ENCODE data around the gene CYTH4. TPM values are rescaled to one million over a fixed set of nuclear protein-coding genes. Genes with fewer than 3 reads are reported as not detected.

CYTH4 gene
- total and polyA plus RNA-seq, 2 of the 13 experiments (the other 11 are each of a cell fraction or from before 2014, with no cell fraction given), result not detected

DNA sequence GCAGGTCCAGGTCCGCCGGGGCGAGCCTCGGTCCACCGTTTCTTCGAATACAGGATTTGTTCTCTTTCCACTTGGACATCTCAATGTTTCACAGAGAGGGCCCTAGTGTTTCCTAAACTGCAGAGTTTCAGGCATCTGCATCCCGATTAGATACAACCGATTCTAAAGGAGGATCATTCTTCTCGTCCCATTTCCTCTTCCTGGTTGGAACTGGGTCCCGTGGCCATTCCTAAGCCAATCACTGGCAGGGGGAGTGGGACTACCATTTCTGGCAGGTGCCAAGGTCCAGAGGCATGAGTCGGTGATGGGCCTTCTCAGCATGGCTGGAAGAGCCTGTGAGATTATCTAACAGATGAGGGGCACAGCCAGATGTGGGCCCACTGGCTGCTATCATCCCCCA, 76.1 kb downstream of the CYTH4 start:
- Histone ChIP-seq H2AFZ (ENCODE audit: low read length) (no peak overlapping the region), H3K27me3 (ENCODE audit: control insufficient read depth in 1 of 2, insufficient read depth in 2 of 2, low read length in 2 of 2) (peaks cover 5 to 66% of the 10 kb centered on the region in 2 experiments; a peak in 4 of 5 replicates), H4K20me1 (ENCODE audit: insufficient read depth, low read length) (no peaks in the 10 kb centered on the region), H3K9ac (ENCODE audit: insufficient read depth, low read depth, low read length) (no peak overlapping the region), H3K79me2 (ENCODE audit: insufficient read depth, low read length) (no peaks in the 10 kb centered on the region), H3K4me1 (ENCODE audit: insufficient read depth, low read length) (no peaks in the 10 kb centered on the region), H3K36me3 (replicated peaks in 1 of 2; ENCODE audit: control insufficient read depth in 1 of 2, insufficient read depth in 2 of 2, low read length in 2 of 2) (no peaks in the 10 kb centered on the region), H3K9me3 (ENCODE audit: low read length) (no peaks in the 10 kb centered on the region), H3K27ac (ENCODE audit: extremely low read length, insufficient read depth, low read length) (no peak overlapping the region), H3K4me2 (ENCODE audit: low read depth, low read length) (no peak overlapping the region), H3K4me3 (replicated peaks in 1 of 3; ENCODE audit: insufficient read depth in 1 of 3, low read depth in 2 of 3, low read length in 3 of 3) (no peak overlapping the region)
- TF ChIP-seq ZFP36 (IDR thresholded peaks at IDR 0.05; ENCODE audit: borderline replicate concordance, low read depth, low read length, partially characterized antibody), result no peak
- TF ChIP-seq SP140L (CRISPR knock-in tag; IDR thresholded peaks at IDR 0.05; ENCODE audit: borderline replicate concordance), result no peak
- TF ChIP-seq ZNF335 (CRISPR knock-in tag; IDR thresholded peaks at IDR 0.05), result no peak
- no peak for TF ChIP-seq ESRRA (CRISPR knock-in tag; IDR thresholded peaks at IDR 0.05; ENCODE audit: low read depth)
- TF ChIP-seq SNRNP70 (IDR thresholded peaks at IDR 0.05; ENCODE audit: low read depth, low read length), result no peak
- no peak for TF ChIP-seq ZNF501 (CRISPR knock-in tag; IDR thresholded peaks at IDR 0.05)
- no peak for TF ChIP-seq PAWR (CRISPR knock-in tag; IDR thresholded peaks at IDR 0.05; ENCODE audit: borderline replicate concordance)
- TF ChIP-seq MIXL1 (CRISPR knock-in tag; IDR thresholded peaks at IDR 0.05), result no peak
- no peak for TF ChIP-seq NPAS2 (CRISPR knock-in tag; IDR thresholded peaks at IDR 0.05; ENCODE audit: borderline replicate concordance)
- TF ChIP-seq FOXJ3 (CRISPR knock-in tag; IDR thresholded peaks at IDR 0.05; ENCODE audit: borderline replicate concordance), result no peak
- TF ChIP-seq EEA1 (CRISPR knock-in tag; IDR thresholded peaks at IDR 0.05; ENCODE audit: borderline replicate concordance), result no peak
- TF ChIP-seq MAF1 (CRISPR knock-in tag; IDR thresholded peaks at IDR 0.05; ENCODE audit: borderline replicate concordance), result no peak
- TF ChIP-seq, protein P1, sequence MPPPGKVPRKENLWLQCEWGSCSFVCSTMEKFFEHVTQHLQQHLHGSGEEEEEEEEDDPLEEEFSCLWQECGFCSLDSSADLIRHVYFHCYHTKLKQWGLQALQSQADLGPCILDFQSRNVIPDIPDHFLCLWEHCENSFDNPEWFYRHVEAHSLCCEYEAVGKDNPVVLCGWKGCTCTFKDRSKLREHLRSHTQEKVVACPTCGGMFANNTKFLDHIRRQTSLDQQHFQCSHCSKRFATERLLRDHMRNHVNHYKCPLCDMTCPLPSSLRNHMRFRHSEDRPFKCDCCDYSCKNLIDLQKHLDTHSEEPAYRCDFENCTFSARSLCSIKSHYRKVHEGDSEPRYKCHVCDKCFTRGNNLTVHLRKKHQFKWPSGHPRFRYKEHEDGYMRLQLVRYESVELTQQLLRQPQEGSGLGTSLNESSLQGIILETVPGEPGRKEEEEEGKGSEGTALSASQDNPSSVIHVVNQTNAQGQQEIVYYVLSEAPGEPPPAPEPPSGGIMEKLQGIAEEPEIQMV (CRISPR knock-in tag; IDR thresholded peaks at IDR 0.05; ENCODE audit: low read depth), result no peak
- TF ChIP-seq RARG (CRISPR knock-in tag; IDR thresholded peaks at IDR 0.05; ENCODE audit: low read depth), result no peak
- no peak for TF ChIP-seq MEIS2 (CRISPR knock-in tag; IDR thresholded peaks at IDR 0.05)
- TF ChIP-seq E2F1 (CRISPR knock-in tag; IDR thresholded peaks at IDR 0.05), result no peak
- no peak for TF ChIP-seq KDM4B (CRISPR knock-in tag; IDR thresholded peaks at IDR 0.05)
- TF ChIP-seq HIC2 (CRISPR knock-in tag; IDR thresholded peaks at IDR 0.05; ENCODE audit: low read depth), result no peak
- CTCF ChIA-PET (ENCODE audit: low intra/inter-chr PET ratio, low total read pairs), result no interaction called here
- FAIRE-seq (no peak), ATAC-seq (no peak), DNase-seq (ENCODE audit: low spot score) (no peak)
- in situ Hi-C loops (cut with HindIII; ENCODE audit: extremely low pct_ligation_motif_present, low pct_unique_long_range_greater_than_20kb) (no loop called here), intact Hi-C loops (cut with micrococcal nuclease; ENCODE audit: unreplicated experiment) (no loop called here)
- no TSS peak for BruUV-seq (replicated peaks)
- 47% methylated on average over 11 of the region's 11 CpGs for WGBS (ENCODE audit: low lambda C conversion rate)
- POLR2A ChIA-PET, result no interaction called here
